Measurements from ENCODE around the gene CCDC107.

GRCh38 chr9:35659340-35659739 is 1.2 kb downstream of the CCDC107 start:
- TF ChIP-seq ZFP3 (tag by site-specific recombination; IDR thresholded peaks at IDR 0.05; ENCODE audit: low read depth) (no peak), CTCF (tag by site-specific recombination; IDR thresholded peaks at IDR 0.05) (no peak), SCRT2 (tag by site-specific recombination; IDR thresholded peaks at IDR 0.05) (no peak), ZNF560 (tag by site-specific recombination; IDR thresholded peaks at IDR 0.05; ENCODE audit: borderline replicate concordance) (no peak), ZBTB11 (tag by site-specific recombination; conservative IDR thresholded peaks at IDR 0.05; ENCODE audit: low read depth) (no peak), ZSCAN30 (tag by site-specific recombination; IDR thresholded peaks at IDR 0.05) (no peak)

All from HEK293 (cell line).